ENCODE data around the gene CNKSR3. TPM values are rescaled to one million over a fixed set of nuclear protein-coding genes. Genes with fewer than 3 reads are reported as not detected.

Gene CNKSR3
- total and polyA plus RNA-seq, 8 donors: 10.5 to 33.2 (median 29.8) TPM

DNA sequence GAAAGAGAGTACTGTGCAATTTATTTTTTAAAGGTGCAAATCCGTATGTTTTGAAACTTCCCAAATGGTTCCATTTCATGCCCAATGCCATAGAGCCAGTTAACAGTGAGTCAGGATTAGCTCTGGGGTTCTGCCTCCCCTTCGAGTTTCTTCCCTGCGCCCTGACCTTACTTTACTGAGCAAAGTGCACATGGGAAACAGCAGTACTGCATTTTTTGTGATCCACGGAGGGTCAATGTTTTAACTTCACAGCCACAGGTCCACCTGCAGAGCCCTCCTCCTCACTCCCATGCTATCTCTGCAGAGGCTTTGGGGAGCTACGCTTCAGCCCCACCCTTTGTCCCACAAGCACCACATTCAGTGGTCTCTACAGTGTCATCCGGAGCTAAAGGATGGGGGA is 44.0 kb upstream of the CNKSR3 start:
- intact Hi-C loops (cut with DNase I): no loop called here

DNA sequence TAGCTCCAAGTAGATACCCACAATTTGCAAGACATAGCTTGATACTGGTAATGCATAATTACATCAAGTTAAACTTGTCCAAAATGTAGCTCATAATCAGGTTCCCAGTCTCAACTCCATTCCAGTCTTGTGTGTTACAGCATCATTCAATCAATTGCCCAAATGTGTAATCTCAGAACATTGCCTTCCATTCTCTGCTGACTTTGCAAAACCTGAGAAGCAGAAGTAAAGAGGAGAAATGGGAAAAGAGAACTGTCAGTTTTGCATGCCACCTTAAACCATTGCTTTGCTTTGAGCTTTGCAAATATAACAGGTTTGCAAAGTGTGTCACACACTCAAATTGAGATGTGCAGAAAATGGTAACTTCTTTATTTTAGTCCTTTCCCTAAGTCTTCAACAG is 40.3 kb upstream of the CNKSR3 start:
- Histone ChIP-seq H3K27me3 (no peaks in the 10 kb centered on the region), H3K4me1 (no peaks in the 10 kb centered on the region), H3K4me3 (no peak overlapping the region), H3K9me3 (no peaks in the 10 kb centered on the region), H3K27ac (no peak overlapping the region), H3K36me3 (no peaks in the 10 kb centered on the region)
- intact Hi-C loops (cut with DNase I): no loop called here
- DNase-seq (no peak), ATAC-seq (no peak)
- TF ChIP-seq, protein P1, sequence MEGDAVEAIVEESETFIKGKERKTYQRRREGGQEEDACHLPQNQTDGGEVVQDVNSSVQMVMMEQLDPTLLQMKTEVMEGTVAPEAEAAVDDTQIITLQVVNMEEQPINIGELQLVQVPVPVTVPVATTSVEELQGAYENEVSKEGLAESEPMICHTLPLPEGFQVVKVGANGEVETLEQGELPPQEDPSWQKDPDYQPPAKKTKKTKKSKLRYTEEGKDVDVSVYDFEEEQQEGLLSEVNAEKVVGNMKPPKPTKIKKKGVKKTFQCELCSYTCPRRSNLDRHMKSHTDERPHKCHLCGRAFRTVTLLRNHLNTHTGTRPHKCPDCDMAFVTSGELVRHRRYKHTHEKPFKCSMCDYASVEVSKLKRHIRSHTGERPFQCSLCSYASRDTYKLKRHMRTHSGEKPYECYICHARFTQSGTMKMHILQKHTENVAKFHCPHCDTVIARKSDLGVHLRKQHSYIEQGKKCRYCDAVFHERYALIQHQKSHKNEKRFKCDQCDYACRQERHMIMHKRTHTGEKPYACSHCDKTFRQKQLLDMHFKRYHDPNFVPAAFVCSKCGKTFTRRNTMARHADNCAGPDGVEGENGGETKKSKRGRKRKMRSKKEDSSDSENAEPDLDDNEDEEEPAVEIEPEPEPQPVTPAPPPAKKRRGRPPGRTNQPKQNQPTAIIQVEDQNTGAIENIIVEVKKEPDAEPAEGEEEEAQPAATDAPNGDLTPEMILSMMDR (IDR thresholded peaks at IDR 0.05): no peak

More for the DNA sequence above, 44.0 kb upstream of the CNKSR3 start:
- Histone ChIP-seq H3K36me3 (no peaks in the 10 kb centered on the region), H3K27me3 (no peaks in the 10 kb centered on the region), H3K4me3 (no peak overlapping the region), H3K27ac (no peak overlapping the region), H3K9me3 (no peaks in the 10 kb centered on the region), H3K4me1 (no peaks in the 10 kb centered on the region)
- TF ChIP-seq, protein P1 (IDR thresholded peaks at IDR 0.05): no peak
- no peak for ATAC-seq
- DNase-seq: no peak

DNA sequence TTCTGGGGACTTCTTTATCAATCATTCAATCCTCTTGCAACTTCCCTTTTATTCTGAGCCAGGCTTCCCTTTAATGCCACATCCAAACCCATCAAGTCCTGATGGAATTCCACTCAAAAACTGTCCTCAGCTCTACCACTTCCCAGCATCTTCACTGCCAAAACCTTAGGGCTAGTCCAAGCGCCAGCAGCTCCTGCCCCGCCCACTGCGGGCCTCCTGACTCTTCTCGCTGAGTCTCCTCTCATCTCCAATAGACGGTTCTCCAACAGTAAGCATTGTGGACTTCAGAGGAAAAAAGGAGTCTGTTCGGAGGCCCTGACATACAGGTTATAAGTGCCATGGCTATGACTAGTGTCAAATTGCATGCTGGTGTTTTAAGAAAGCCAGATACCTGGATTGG is 38.7 kb upstream of the CNKSR3 start:
- Histone ChIP-seq H3K4me3 (no peak overlapping the region), H3K27me3 (no peaks in the 10 kb centered on the region), H3K9me3 (no peaks in the 10 kb centered on the region), H3K36me3 (no peaks in the 10 kb centered on the region), H3K4me1 (no peaks in the 10 kb centered on the region), H3K27ac (no peak overlapping the region)
- ATAC-seq (no peak), DNase-seq (peak in 1 of 4 donors; percentile 58)
- intact Hi-C loops (cut with DNase I): no loop called here
- TF ChIP-seq, protein P1 (IDR thresholded peaks at IDR 0.05): no peak

DNA sequence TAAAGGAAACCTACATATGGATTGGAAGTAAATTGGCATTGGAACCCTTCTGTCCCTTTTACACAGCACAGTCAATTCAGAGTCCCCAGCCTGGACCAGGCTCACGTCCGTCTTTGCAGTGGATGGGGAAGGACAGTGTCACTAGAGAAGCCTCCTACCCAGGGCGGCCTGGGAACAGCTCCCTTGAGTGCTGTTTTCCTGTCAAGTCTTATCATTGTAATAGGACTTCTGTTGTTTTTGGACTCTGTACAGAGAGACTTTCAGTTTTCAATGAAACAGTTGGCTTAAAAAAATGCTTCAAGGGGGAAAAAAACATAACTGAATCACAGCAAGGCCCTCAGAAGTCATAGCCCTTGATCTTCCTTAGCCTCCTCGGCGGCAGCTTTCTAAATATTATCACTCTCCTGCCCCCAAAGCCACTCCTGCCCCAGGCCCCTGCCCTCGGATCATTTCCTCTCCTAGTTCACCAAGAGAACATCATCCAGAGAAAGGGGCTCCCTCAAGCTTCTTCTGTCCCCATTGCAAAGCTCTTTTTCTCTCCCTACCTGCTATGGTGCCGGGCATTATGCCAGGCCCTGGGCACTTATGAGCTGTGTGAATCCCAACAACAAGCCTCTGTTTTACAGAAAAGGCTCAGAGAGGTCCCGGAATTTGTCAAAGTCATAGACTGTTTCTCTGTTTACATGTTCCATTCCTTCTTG is 37.8 kb upstream of the CNKSR3 start:
- DNase-seq (peak in 2 of 4 donors; percentile 45 to 58), ATAC-seq (peak; percentile 59)
- Histone ChIP-seq H3K36me3 (no peaks in the 10 kb centered on the region), H3K4me3 (no peak overlapping the region), H3K27ac (peak overlapping the region in 1 of 2 donors; percentile 44), H3K9me3 (no peaks in the 10 kb centered on the region), H3K4me1 (no peaks in the 10 kb centered on the region), H3K27me3 (no peaks in the 10 kb centered on the region)
- TF ChIP-seq, protein P1 (IDR thresholded peaks at IDR 0.05): no peak
- intact Hi-C loops (cut with DNase I): no loop called here

DNA sequence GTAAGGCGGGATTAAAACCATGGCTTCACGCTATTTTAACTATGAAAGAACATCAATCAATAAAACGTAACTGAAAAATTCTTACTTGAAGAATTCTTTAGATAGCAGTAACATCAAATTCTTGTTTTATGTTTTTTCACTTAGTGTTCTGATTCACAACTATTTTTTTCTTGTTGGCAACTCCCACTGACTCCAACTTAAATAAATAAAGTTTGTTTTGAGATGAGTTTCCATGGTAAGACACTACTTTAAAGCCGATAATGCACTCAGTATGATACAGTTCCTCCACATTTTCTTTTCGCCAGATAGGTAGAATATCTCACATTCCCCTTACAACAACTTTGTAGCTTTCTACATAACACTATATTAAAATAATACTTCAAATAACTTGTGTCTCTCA is 33.1 kb upstream of the CNKSR3 start:
- no peaks in the 10 kb centered on the region for H3K36me3 ChIP-seq
- ATAC-seq (no peak), DNase-seq (peak in 1 of 4 donors; percentile 35)
- H3K27ac ChIP-seq: no peak overlapping the region
- no peaks in the 10 kb centered on the region for H3K27me3 ChIP-seq
- no peaks in the 10 kb centered on the region for H3K4me1 ChIP-seq
- no peak overlapping the region for H3K4me3 ChIP-seq
- H3K9me3 ChIP-seq: no peaks in the 10 kb centered on the region
- intact Hi-C loops (cut with DNase I): no loop called here
- TF ChIP-seq, protein P1 (IDR thresholded peaks at IDR 0.05): no peak
